ENCODE results near the gene NEDD4L. TPM values are rescaled to one million over a fixed set of nuclear protein-coding genes. Genes with fewer than 3 reads are reported as not detected.

Gene NEDD4L
- total RNA-seq, 1 experiment from 2014 or later: 42.9 TPM

GRCh38 chr18:58047556-58047882, 3.5 kb downstream of the NEDD4L start:
- intact Hi-C loops (cut with micrococcal nuclease; ENCODE audit: unreplicated experiment): no loop called here
- ATAC-seq (no peak), DNase-seq (ENCODE audit: low read depth, low spot score) (no peak)
- H3K4me1 ChIP-seq (ENCODE audit: control insufficient read depth, insufficient read depth, low read length): peaks cover 4% of the 10 kb centered on the region
- no peaks in the 10 kb centered on the region for H3K9me3 ChIP-seq (ENCODE audit: control insufficient read depth, insufficient read depth, low read depth, low read length)
- in situ Hi-C loops (cut with HindIII; ENCODE audit: low pct_unique_long_range_greater_than_20kb, low sequenced_read_pairs): no loop called here
- H3K27me3 ChIP-seq (ENCODE audit: control insufficient read depth, insufficient read depth, low read length): no peaks in the 10 kb centered on the region
- no peak overlapping the region for H3K27ac ChIP-seq (ENCODE audit: low read length)
- no peak for TF ChIP-seq SIN3A (IDR thresholded peaks at IDR 0.05; ENCODE audit: borderline replicate concordance, insufficient read depth, low read depth, low read length)
- TF ChIP-seq TCF7L2 (IDR thresholded peaks at IDR 0.05; ENCODE audit: low read depth, low read length): no peak
- no peak for TF ChIP-seq POLR2AphosphoS5 (IDR thresholded peaks at IDR 0.05; ENCODE audit: low read depth, low read length)
- no peak for TF ChIP-seq REST (IDR thresholded peaks at IDR 0.05; ENCODE audit: insufficient read depth in 1 of 2, low read depth in 2 of 2, low read length in 1 of 2)
- TF ChIP-seq CTCF (IDR thresholded peaks at IDR 0.05): no peak
- POLR2A ChIA-PET: no interaction called here
- CTCF ChIA-PET: no interaction called here
- H3K36me3 ChIP-seq (ENCODE audit: control insufficient read depth, insufficient read depth, low read length): no peaks in the 10 kb centered on the region; the same call in 1 of the 2 replicates
- BruUV-seq (replicated peaks): TSS peak; percentile 45
- H3K4me3 ChIP-seq (ENCODE audit: low read depth in 2 of 2, low read length in 2 of 2): no peak overlapping the region

GRCh38 chr18:58048081-58048642, 4.1 kb downstream of the NEDD4L start:
- H3K4me3 ChIP-seq (ENCODE audit: low read depth in 2 of 2, low read length in 2 of 2): no peak overlapping the region
- TF ChIP-seq POLR2AphosphoS5 (IDR thresholded peaks at IDR 0.05; ENCODE audit: low read depth, low read length): no peak
- TF ChIP-seq SIN3A (IDR thresholded peaks at IDR 0.05; ENCODE audit: borderline replicate concordance, insufficient read depth, low read depth, low read length): no peak
- TF ChIP-seq TCF7L2 (IDR thresholded peaks at IDR 0.05; ENCODE audit: low read depth, low read length): no peak
- TF ChIP-seq CTCF (IDR thresholded peaks at IDR 0.05): no peak
- no peak for TF ChIP-seq REST (IDR thresholded peaks at IDR 0.05; ENCODE audit: insufficient read depth in 1 of 2, low read depth in 2 of 2, low read length in 1 of 2)
- ChIA-PET POLR2A (no interaction called here), CTCF (no interaction called here)
- no peak for DNase-seq (ENCODE audit: low read depth, low spot score)
- BruUV-seq (replicated peaks): no TSS peak
- H3K9me3 ChIP-seq (ENCODE audit: control insufficient read depth, insufficient read depth, low read depth, low read length): no peaks in the 10 kb centered on the region
- in situ Hi-C loops (cut with HindIII; ENCODE audit: low pct_unique_long_range_greater_than_20kb, low sequenced_read_pairs): no loop called here
- no peak overlapping the region for H3K27ac ChIP-seq (ENCODE audit: low read length)
- no peaks in the 10 kb centered on the region; the same call in 1 of the 2 replicates for H3K36me3 ChIP-seq (ENCODE audit: control insufficient read depth, insufficient read depth, low read length)
- ATAC-seq: no peak
- no peaks in the 10 kb centered on the region for H3K27me3 ChIP-seq (ENCODE audit: control insufficient read depth, insufficient read depth, low read length)
- H3K4me1 ChIP-seq (ENCODE audit: control insufficient read depth, insufficient read depth, low read length): peaks cover 4% of the 10 kb centered on the region
- intact Hi-C loops (cut with micrococcal nuclease; ENCODE audit: unreplicated experiment): no loop called here
